ENCODE data around the gene PLA2G4E.

The PLA2G4E gene

DNA sequence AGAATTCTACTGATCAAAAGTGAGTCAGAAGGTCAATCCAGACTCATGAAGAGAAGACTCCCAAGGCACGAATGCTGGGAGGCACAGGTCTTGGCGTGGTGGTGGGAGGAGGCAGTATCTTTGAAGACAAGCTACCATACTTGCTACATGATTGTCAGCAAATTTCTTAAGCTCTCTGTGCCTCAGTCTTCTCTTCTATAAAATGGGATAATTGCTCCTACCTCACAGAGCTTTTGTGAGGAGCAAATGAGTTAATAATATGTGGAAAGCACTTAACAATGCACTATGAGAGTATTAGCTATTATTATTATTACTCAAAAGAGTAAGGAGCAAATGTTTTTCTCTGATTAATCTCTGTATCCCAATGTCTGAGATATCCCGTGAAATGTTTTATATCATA lies 84.7 kb downstream of the PLA2G4E start:
- DNase-seq (ENCODE audit: low spot score): no peak

DNA sequence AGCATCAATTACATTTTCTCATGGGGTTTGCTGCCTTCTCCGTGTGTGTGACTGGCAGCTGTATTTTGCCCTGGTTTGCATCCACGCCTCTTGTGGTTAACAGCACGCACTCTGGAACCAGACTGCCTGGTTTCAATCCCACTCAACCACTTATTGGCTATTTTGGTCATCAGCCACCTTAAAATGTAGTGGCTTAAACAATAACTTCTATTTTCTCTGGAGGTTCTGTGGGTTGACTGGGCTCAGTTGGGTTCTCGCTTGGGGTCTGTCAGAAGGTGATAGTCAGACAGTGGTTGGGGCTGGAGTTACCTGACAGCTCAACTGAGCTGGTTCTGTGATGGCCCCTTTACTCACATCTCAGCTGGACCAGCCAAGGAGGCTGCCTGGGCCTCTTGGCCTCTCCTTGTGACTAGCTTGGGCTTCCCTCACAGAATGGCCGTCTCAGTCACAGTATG lies 85.2 kb downstream of the PLA2G4E start:
- DNase-seq (ENCODE audit: low spot score): no peak

DNA sequence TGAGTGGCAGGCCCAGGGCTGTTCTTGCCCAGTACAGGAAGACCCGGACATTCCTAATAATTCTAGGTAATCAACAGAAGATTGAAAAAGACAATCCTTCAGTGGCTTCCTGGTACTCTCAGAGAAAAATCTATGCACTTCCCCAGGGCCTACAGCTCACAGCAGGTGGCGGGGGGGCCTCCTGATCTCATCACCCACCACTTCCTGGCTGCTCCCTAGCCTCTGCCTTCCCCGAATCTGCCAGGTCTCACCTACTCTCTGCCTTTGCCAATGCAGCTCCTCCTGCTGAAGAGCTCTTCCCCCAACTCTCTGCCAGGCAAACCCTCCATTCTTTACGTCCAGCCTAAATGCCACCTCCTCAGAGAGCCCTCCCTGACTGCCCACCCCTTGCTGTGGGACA lies 86.0 kb downstream of the PLA2G4E start:
- no peak for DNase-seq (ENCODE audit: low spot score)

DNA sequence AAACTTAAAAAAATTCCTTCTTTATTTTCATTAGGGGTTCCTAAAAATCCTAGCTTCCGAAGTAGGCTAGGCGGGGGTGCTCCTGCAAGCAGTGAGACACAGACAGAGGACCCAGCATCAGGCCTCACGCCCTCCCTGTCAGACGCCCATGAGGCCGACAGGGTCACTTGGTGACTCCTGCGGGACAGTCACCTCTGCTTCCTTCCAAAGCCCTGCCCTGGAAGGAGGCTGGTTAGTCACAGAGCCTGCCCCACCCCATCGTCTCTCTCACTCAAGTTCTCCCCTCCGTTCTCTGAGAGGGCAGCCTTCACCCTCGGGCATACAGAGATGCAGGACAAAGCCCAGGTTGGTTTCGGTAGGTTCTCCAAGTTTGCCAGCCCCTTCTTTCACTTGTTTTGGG lies 87.1 kb downstream of the PLA2G4E start:
- no peak for DNase-seq (ENCODE audit: low spot score)

DNA sequence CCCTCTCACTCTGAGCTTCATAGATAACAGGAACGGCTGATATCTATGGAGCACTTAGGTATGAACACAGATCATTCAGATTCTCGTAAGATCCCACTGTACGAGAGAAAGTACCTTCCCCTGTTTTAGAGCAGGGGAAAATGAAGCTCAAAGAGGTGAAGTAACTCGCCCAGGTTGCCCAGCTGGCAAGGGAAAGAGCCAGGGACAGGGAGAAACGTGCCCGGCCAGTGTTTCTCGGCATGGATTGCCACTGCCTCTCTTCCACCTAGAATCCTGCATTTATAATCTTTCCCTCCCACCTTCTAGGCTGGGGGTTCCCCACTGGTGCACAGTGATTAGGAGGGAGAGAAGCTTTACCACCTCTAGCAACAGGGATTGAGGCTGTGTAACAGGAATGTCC lies 87.5 kb downstream of the PLA2G4E start:
- DNase-seq (ENCODE audit: low spot score): no peak

DNA sequence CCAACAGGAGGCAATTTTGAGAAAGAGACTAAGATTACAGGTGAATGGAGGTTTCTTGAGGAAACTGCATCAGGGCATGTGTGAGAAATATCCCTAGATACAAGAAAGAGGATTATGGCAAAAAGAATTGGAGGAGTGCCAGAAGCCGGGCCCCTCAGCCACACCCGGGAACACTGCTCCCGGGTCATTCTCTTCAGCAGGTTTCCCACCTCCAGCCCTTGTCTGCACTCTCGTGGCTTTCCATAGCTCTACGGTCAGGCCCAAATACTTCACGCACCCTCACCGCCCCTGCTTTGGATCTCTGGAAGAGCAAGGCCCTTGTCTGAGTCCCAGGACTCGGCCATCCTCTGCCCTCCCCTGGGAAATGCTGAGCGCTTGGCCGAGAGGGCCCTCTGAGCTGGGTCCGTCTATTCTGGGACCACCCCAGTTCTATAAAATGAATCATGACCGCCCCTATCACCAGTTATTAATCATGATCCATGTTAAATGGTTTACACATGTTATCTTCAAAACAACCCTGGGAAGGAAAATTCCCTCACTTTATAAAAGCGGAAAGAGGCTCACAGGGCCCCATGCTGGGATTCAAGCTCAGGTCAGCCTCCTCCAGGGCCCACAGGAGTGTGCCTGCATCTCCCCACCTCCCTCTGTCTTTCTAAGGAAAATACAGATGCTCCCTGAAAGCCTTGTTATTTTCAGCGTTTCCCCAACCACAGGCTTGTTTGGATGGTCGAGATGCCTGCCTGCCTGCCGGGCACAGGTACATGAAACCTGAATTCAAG lies 88.1 kb downstream of the PLA2G4E start:
- no peak for DNase-seq (ENCODE audit: low spot score)

DNA sequence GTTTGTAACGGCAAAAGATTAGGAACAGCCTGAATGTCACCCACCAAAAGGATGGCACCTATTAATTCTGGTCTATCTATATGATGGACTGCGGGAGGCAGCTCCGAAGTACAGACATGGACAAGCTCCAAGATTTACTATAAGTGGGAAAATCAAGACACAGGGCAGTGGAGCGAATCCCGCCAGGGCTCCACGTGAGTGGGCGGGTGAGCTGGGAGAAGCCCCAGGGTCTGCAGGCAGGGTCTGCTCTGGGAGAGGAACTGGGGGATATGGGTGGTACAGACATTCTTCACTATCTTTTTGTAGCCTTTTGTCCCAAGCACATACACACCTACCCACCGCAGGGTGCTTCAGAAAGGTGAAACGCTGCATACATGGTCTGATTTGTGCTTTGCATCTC lies 88.7 kb downstream of the PLA2G4E start:
- no peak for DNase-seq (ENCODE audit: low spot score)

Measured in HuH-7.5 (cell line).